ENCODE data around the gene CCDC50.

DNA sequence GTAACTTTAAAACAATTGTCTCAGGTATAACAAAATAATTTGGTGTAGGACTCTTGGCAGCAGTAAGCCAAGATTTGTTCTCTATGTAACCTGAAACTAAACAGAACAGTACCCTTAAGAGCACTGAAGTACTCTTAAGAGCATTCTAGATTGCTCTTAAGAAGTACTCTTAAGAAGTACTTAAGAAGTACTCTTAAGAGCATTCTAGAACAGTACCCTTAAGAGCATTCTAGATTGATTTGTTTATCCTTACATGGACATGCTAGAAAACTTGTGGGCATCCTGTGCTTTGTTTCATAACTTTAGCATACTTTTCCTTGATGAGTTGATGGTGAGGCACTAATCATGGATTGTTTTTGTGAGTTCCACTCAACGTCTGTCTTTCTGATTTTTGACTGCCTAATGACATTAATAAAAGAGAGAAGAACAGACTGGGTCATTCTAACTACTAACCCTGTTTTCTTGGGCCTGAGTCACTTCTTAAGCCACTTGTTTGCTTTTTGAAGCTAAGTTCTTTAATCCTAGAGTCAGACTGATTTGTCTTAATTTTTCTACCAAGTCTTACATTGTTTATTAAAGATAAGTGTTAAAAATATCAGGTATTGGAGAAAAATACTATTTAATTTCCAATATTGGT lies 58.4 kb downstream of the CCDC50 start:
- TF ChIP-seq CTCF (IDR thresholded peaks at IDR 0.05) (no peak), POLR2A (IDR thresholded peaks at IDR 0.05) (no peak)

Data from adrenal gland (tissue), 5 donors.